PFSK-1 (cell line): ENCODE results near the gene MYO7A.

Experiments used
- FOXP2 ChIP-seq: optimal IDR thresholded peaks from 2 replicates; pipeline ENCODE3; 2011; ENCODE audit warnings: borderline replicate concordance, control low read depth, inconsistent platforms; ENCODE audit not compliant: insufficient read depth; ENCODE audit errors: extremely low read length, extremely low read depth
- POLR2AphosphoS5 ChIP-seq: IDR thresholded peaks from 2 replicates; pipeline ENCODE4 v1.6.1; 2012; ENCODE audit warnings: low read depth, mild to moderate bottlenecking, control low read depth, low read length, moderate library complexity
- REST ChIP-seq, 2 experiments: IDR thresholded peaks; 2 replicates each; pipeline versions ENCODE4 v1.6.1 to v1.8.0; 2011 to 2012; ENCODE audit warnings: low read depth in 2 of 2, low read length in 2 of 2, control low read depth in 1 of 2, inconsistent platforms in 1 of 2, mild to moderate bottlenecking in 1 of 2, moderate library complexity in 1 of 2; ENCODE audit not compliant: insufficient read depth in 1 of 2
- SIN3A ChIP-seq: IDR thresholded peaks from 2 replicates; pipeline ENCODE4 v1.6.1; 2012; ENCODE audit warnings: mild to moderate bottlenecking, low read length, moderate library complexity, borderline replicate concordance; ENCODE audit not compliant: insufficient read depth

GRCh38 chr11:77197626-77198320 lies 69.7 kb downstream of the MYO7A start:
- no peak for TF ChIP-seq REST (IDR thresholded peaks at IDR 0.05; ENCODE audit: insufficient read depth in 1 of 2, low read depth in 2 of 2, low read length in 2 of 2)
- no peak for TF ChIP-seq POLR2AphosphoS5
- TF ChIP-seq SIN3A = no peak
- TF ChIP-seq FOXP2 = no peak
